HG02759 (cell line): ENCODE measurements around the gene GRIK1.

ENCODE experiments used
- ATAC-seq: cut with Tn5 transposase; IDR thresholded peaks from one replicate; pipeline ENCODE4 v1.9.1; 2021; ENCODE audit warnings: mild to moderate bottlenecking, moderate library complexity; ENCODE audit not compliant: unreplicated experiment

The GRIK1 gene

GRCh38 chr21:29555601-29556000 is 384.2 kb downstream of the GRIK1 start:
- no peak for ATAC-seq

GRCh38 chr21:29550205-29550604 is 389.6 kb downstream of the GRIK1 start:
- no peak for ATAC-seq

GRCh38 chr21:29549614-29550013 is 390.2 kb downstream of the GRIK1 start:
- no peak for ATAC-seq

- no peak for ATAC-seq
Measured at GRCh38 chr21:29547998-29548397, 391.8 kb downstream of the GRIK1 start.

GRCh38 chr21:29546071-29546470 is 393.7 kb downstream of the GRIK1 start:
- ATAC-seq, result no peak

- no peak for ATAC-seq
Measured at GRCh38 chr21:29540289-29540688, 399.5 kb downstream of the GRIK1 start.

- no peak for ATAC-seq
Measured at GRCh38 chr21:29538115-29538514, 401.7 kb downstream of the GRIK1 start.

- no peak for ATAC-seq
Measured at GRCh38 chr21:29534448-29534847, 405.3 kb downstream of the GRIK1 start.

- ATAC-seq, result no peak
Measured at GRCh38 chr21:29529139-29529538, 410.7 kb downstream of the GRIK1 start.

- no peak for ATAC-seq
Measured at GRCh38 chr21:29526545-29526944, 413.3 kb downstream of the GRIK1 start.

- no peak for ATAC-seq
Measured at GRCh38 chr21:29524055-29524454, 415.7 kb downstream of the GRIK1 start.

GRCh38 chr21:29523646-29524045 is 416.1 kb downstream of the GRIK1 start:
- ATAC-seq, result no peak

- no peak for ATAC-seq
Measured at GRCh38 chr21:29521872-29522271, 417.9 kb downstream of the GRIK1 start.

- ATAC-seq, result no peak
Measured at GRCh38 chr21:29520171-29520570, 419.6 kb downstream of the GRIK1 start.

GRCh38 chr21:29514652-29515247 is 425.0 kb downstream of the GRIK1 start:
- no peak for ATAC-seq

GRCh38 chr21:29513535-29513934 is 426.3 kb downstream of the GRIK1 start:
- no peak for ATAC-seq

GRCh38 chr21:29511096-29511495 is 428.7 kb downstream of the GRIK1 start:
- ATAC-seq, result no peak

GRCh38 chr21:29509121-29509520 is 430.7 kb downstream of the GRIK1 start:
- ATAC-seq, result no peak

GRCh38 chr21:29508301-29508700 is 431.5 kb downstream of the GRIK1 start:
- ATAC-seq, result no peak

- ATAC-seq, result no peak
Measured at GRCh38 chr21:29506947-29507346, 432.8 kb downstream of the GRIK1 start.

- ATAC-seq, result no peak
Measured at GRCh38 chr21:29506214-29506613, 433.6 kb downstream of the GRIK1 start.

GRCh38 chr21:29504751-29505321 is 435.0 kb downstream of the GRIK1 start:
- ATAC-seq, result no peak

- no peak for ATAC-seq
Measured at GRCh38 chr21:29501451-29501850, 438.3 kb downstream of the GRIK1 start.
